Skeletal muscle tissue (tissue), 4 donors: ENCODE results near the gene BNIP5. TPM values are rescaled to one million over a fixed set of nuclear protein-coding genes. Genes with fewer than 3 reads are reported as not detected.

Experiments
- H3K27ac ChIP-seq: one replicate; pipeline ENCODE4 v1.7.0; 2013; ENCODE audit warnings: mild to moderate bottlenecking, low read depth, low read length, inconsistent platforms
- H3K27me3 ChIP-seq, 3 donors: one replicate each; pipeline ENCODE4 v1.7.0; 2013; ENCODE audit warnings: low read length in 3 of 3; ENCODE audit not compliant: control insufficient read depth in 3 of 3, insufficient read depth in 3 of 3
- H3K36me3 ChIP-seq, 3 donors: one replicate each; pipeline ENCODE4 v1.7.0; 2013; ENCODE audit warnings: low read length in 3 of 3; ENCODE audit not compliant: control insufficient read depth in 3 of 3, insufficient read depth in 3 of 3
- H3K4me1 ChIP-seq, 3 donors: one replicate each; pipeline ENCODE4 v1.7.0; 2013; ENCODE audit warnings: low read length in 3 of 3, mild to moderate bottlenecking in 3 of 3; ENCODE audit not compliant: control insufficient read depth in 3 of 3, insufficient read depth in 3 of 3
- H3K4me3 ChIP-seq, 3 donors: one replicate each; pipeline ENCODE4 v1.7.0; 2013; ENCODE audit warnings: low read length in 3 of 3
- H3K9ac ChIP-seq, 3 donors: one replicate each; pipeline ENCODE4 v1.7.0; 2013; ENCODE audit warnings: low read length in 3 of 3, mild to moderate bottlenecking in 3 of 3, moderate library complexity in 2 of 3, low read depth in 1 of 3
- H3K9me3 ChIP-seq, 3 donors: one replicate each; pipeline ENCODE4 v1.7.0; 2013; ENCODE audit warnings: low read length in 3 of 3; ENCODE audit not compliant: control insufficient read depth in 3 of 3
- total RNA-seq: library from RNA; depleted of rRNA; stranded (reverse); fragments of >200 nt; gene quantifications from one replicate; pipeline ENCODE4 v1.2.3, GENCODE V29; 2014
- donor health status: Osteomylitis.

BNIP5 gene, protein sequence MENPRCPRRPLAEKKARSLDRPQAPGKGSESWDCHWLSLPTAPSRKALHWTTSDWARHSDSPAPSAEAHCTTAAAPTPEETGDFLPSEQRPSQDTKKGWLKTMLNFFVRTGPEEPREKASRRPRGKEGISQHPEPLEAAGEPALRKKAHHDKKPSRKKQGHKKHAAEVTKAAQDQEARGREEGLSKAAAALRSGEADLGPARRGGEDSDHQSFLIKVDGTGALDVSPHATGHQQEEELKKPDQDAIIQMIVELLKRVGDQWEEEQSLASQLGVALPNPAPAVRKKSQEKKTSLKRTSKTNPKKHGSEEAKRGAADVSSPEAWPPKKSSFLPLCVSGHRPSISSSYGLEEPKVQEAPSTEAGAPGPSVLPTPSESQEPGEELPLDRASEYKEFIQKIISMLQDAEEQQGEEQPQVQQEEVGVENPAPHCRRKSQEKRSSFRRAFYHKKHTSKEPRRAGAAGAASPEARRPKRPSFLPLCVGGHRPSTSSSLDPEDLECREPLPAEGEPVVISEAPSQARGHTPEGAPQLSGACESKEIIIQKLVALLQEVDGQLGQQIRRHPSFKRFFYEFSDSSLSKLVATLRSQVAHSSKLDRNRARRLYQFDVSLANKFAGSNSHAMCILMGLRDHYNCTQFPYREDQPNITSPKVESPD
- not detected for total RNA-seq

DNA sequence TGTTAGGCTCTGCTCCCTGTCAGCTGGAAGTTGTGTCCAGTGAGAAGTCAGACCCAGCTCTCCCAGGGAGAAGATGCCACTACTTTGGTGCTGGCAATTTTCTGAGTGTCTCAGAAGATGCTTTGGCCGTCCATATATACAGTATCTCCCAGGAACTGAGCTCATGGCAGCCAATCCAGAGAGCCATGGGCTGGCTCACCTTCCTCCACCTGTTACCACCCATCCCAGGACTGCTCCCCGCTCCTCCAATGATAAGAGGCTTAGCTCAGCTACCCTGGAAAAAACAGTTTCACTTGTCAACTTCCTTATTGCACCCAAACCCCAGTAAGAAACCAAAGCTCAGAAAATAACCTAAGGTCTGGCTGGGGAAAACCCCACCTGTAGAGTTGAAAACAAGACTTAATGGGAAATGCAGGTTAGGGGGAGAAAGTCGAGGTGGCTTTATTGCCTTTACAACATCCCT, at the start of gene BNIP5:
Gene BNIP5, minus strand, starts transcription at position 110 of the 463 bp plus-strand sequence. CDS start 6,198 bp downstream, outside the sequence.
- H3K27me3 ChIP-seq, result peaks cover 27 to 42% (median 39%) of the 10 kb centered on the region in 3 donors
- H3K27ac ChIP-seq, result no peak within 1 kb of the TSS
- no peaks in the 10 kb centered on the region for H3K36me3 ChIP-seq
- peaks cover 2 to 7% (median 5%) of the 10 kb centered on the region in 3 donors for H3K4me1 ChIP-seq
- H3K4me3 ChIP-seq, result no peak within 1 kb of the TSS
- H3K9me3 ChIP-seq, result no peaks in the 10 kb centered on the region
- no peak within 1 kb of the TSS for H3K9ac ChIP-seq

DNA sequence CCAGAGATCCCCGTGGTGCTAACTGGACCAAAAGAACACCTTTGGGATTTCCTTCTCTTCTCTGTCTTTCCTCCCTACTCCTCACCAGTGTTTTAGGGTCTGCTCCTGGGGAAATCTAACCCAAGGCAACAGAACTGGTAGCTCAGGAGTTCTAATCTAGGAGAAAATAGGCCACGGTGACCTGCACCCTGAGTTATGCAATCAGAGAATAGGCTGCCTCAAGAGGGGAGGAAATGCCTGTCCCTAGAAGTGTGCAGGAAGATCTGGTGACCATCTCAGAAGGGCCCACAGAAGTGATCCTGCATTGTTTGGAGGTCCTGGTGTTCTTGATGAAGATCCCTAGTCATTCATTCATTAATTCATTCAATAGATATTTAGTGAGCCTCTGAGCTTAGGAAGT, 47.4 kb upstream of the BNIP5 start:
- Histone ChIP-seq H3K27me3 (peaks cover 10 to 30% (median 28%) of the 10 kb centered on the region in 3 donors), H3K9me3 (no peaks in the 10 kb centered on the region), H3K9ac (no peak overlapping the region), H3K4me1 (peaks cover 15 to 21% (median 20%) of the 10 kb centered on the region in 3 donors), H3K36me3 (no peaks in the 10 kb centered on the region), H3K27ac (no peak overlapping the region), H3K4me3 (no peak overlapping the region)

DNA sequence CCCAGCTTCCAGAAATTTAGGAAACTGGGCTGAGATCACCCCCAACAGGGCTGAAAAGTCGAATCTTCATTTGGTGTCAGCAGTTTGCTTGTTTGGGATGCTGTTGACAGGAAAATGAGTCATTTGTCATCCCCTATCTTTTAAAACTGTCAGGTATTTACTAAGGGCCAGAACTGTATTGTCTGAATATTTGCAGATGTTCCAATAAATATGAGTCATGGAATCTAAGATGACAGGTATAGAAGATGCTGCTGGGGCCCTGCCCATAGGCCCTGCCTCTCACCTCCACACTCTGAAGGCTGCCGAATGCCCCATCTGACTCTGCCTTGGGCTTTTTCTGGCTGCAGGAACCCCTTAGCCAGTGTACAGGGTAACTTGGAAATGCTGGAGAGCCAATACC, 46.9 kb upstream of the BNIP5 start:
- Histone ChIP-seq H3K27ac (no peak overlapping the region), H3K4me1 (peaks cover 15 to 21% (median 20%) of the 10 kb centered on the region in 3 donors), H3K9ac (no peak overlapping the region), H3K9me3 (no peaks in the 10 kb centered on the region), H3K27me3 (peaks cover 10 to 30% (median 28%) of the 10 kb centered on the region in 3 donors), H3K4me3 (no peak overlapping the region), H3K36me3 (no peaks in the 10 kb centered on the region)

DNA sequence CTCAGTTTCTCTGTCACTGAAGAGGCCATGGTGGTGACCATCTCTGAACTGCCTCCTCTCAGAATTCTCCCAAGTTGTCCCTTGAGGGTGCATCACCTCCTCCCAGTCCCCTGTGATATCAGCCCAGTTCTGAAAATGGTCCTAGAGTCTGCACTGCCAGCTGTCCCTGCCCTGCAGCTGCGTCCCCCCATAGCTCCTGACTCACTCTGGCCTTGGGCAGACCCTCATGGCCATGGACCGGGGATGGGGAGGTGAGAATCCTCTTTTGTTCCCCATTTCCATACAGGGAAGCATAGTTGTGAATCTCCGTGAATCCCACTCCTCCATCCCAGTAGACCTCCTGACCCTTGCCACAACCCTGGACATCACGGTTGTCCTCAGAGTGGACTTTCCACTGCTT, 46.3 kb upstream of the BNIP5 start:
- peaks cover 15 to 20% (median 18%) of the 10 kb centered on the region in 3 donors for H3K4me1 ChIP-seq
- peaks cover 10 to 29% (median 28%) of the 10 kb centered on the region in 3 donors for H3K27me3 ChIP-seq
- H3K9me3 ChIP-seq, result no peaks in the 10 kb centered on the region
- H3K36me3 ChIP-seq, result no peaks in the 10 kb centered on the region
- H3K27ac ChIP-seq, result no peak overlapping the region
- no peak overlapping the region for H3K4me3 ChIP-seq
- no peak overlapping the region for H3K9ac ChIP-seq

DNA sequence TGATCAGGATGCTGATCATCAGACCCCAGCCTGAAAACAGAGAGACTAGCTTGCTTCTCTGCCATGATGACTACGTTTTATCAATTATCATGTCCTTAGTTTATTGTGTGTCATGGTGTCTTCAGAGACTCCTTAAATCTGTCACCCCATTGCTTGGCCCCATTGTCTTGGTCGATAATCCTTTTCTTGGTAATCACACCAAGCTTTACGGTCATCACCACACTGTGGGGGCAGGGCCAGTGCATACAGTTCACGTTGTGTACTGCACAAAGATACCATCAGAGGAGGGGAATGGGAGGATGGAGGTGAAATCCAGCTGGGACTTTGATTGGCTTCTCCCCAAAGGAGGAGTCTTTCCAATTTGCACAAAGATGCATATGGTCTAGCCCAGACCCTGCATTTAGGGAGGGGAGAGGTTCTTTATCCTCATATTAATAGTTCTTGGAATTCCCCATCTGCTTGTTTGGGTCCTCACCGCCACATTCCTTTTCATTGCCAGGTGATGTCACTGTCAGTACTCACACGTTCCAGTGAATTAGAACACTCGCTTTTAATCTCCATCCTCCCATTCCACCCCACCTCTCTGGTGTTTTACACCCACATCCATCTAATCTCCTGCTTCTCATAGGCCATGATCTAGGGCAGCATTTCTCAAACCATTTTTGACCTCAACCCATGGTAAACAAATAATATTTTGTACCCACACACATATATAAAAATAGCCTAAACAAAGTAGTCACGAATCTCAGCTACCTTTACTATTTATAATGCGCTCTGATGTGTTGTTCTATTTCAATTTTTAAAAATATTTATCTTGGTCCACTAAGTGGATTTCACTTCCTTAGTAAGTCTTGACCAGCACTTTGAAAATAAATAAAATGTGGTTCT, 45.1 kb upstream of the BNIP5 start:
- Histone ChIP-seq H3K4me3 (no peak overlapping the region), H3K4me1 (peaks cover 6 to 8% (median 6%) of the 10 kb centered on the region in 3 donors), H3K27me3 (peaks cover 6 to 20% (median 16%) of the 10 kb centered on the region in 3 donors), H3K36me3 (no peaks in the 10 kb centered on the region), H3K9ac (no peak overlapping the region), H3K27ac (no peak overlapping the region), H3K9me3 (no peaks in the 10 kb centered on the region)

DNA sequence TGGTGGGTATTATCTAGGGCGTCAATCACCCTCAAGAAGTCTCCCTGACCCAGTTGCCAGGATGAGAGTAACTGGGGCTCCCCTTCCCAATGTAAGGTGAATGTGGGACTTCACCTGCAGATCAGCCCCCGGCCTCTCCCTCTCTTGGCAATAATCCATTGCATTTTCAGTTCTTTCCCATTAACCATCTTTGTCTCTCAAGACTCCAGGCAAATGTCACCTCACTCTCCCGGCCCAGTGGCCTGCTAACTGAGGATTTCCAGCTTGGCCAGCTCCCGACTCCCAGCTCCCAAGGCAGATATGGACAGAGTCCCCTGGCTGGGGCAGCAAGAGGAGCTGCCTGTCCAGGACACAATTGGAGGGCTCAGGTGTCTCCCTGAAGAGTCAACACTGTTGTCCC, 43.5 kb upstream of the BNIP5 start:
- Histone ChIP-seq H3K9me3 (no peaks in the 10 kb centered on the region), H3K27me3 (peaks cover 5 to 7% (median 6%) of the 10 kb centered on the region in 3 donors), H3K4me3 (no peak overlapping the region), H3K36me3 (no peaks in the 10 kb centered on the region), H3K9ac (no peak overlapping the region), H3K4me1 (no peaks in the 10 kb centered on the region), H3K27ac (no peak overlapping the region)

DNA sequence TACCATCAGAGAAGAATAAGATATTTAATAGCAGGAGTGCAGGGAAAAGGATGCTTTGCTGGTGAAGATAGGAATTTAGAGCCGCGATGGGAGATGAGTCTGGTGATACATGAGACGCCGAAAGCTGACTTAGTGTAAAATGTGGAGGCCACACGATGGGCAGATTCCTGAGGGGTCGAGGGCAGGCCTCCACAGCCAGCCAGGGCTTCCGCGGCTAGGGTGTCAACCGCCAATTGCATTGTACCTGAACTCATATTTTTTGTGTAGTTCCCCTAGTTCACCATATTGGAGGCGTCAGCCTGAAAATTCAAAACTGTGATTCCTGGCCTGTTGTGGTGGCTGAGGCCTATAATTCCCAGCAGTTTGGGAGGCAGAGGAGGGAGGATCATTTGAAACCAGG, 42.2 kb upstream of the BNIP5 start:
- H3K4me3 ChIP-seq, result no peak overlapping the region
- H3K27me3 ChIP-seq, result peaks cover 1 to 9% (median 2%) of the 10 kb centered on the region in 3 donors
- no peak overlapping the region for H3K27ac ChIP-seq
- no peaks in the 10 kb centered on the region for H3K4me1 ChIP-seq
- no peaks in the 10 kb centered on the region for H3K9me3 ChIP-seq
- no peak overlapping the region for H3K9ac ChIP-seq
- no peaks in the 10 kb centered on the region for H3K36me3 ChIP-seq

DNA sequence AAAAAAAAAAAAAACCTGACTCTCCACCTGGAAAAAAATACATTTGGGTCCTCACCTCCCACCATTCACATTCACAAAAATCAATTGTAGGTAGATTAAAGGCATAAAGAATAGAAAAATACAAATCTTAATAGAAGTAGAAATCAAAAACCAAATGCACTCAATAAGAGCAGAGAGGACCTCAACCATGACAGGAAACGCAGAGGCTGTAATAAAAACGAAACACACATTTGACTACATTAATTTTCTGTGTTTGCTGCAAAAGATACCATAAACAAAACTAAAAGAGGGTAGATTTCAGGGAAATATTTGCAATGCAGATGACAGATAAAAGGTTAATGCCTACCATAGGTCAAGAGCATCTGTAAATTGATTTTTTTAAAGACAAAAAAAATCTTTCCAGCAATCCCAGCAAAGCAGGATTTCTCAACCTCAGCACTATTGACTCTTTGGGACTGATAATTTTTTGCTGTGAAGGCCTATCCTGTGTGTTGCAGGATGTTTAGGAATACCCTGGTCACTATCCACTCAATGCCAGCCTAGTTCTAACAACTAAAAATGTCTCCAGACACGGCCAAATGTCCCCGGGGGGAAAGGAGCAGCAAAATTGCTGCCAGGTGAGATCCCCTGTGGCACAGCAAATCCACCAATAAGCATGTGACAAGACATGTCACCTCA, 41.7 kb upstream of the BNIP5 start:
- Histone ChIP-seq H3K4me3 (no peak overlapping the region), H3K27me3 (peaks cover 0 to 14% (median 0%) of the 10 kb centered on the region in 3 donors), H3K4me1 (no peaks in the 10 kb centered on the region), H3K9ac (no peak overlapping the region), H3K27ac (no peak overlapping the region), H3K36me3 (no peaks in the 10 kb centered on the region), H3K9me3 (no peaks in the 10 kb centered on the region)

DNA sequence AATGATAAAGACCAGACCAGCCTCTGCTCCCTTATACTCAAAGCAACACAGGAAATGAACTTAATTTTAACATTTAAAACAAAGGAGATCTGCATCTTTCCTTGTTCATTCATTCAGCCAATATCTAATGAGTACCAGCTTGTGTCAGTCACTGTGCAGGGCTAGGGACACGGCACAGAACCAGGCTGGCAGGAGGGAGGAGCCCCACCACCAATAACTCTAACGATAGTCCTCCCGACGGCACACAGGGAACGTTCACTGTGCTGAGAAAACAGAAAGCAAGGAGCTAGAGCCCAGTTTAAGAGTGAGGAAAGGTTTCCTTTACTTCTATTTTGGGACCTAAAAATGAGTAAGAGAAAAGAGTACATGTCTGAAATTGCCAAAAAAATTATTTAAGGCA, 40.9 kb upstream of the BNIP5 start:
- peaks cover 0 to 11% (median 0%) of the 10 kb centered on the region in 3 donors for H3K27me3 ChIP-seq
- no peak overlapping the region for H3K9ac ChIP-seq
- no peak overlapping the region for H3K4me3 ChIP-seq
- H3K9me3 ChIP-seq, result no peaks in the 10 kb centered on the region
- no peaks in the 10 kb centered on the region for H3K4me1 ChIP-seq
- H3K27ac ChIP-seq, result no peak overlapping the region
- H3K36me3 ChIP-seq, result no peaks in the 10 kb centered on the region
